ENCODE data around the gene CUEDC2. TPM values are rescaled to one million over a fixed set of nuclear protein-coding genes. Genes with fewer than 3 reads are reported as not detected.

Gene CUEDC2
- total RNA-seq, 1 donor from 2014 or later: 54.5 TPM

- DNase-seq: no peak
These were observed 35.6 kb downstream of the CUEDC2 start for GRCh38 chr10:102396730-102397151.

- DNase-seq: no peak
These were observed 36.1 kb downstream of the CUEDC2 start for GRCh38 chr10:102396317-102396650.

DNA sequence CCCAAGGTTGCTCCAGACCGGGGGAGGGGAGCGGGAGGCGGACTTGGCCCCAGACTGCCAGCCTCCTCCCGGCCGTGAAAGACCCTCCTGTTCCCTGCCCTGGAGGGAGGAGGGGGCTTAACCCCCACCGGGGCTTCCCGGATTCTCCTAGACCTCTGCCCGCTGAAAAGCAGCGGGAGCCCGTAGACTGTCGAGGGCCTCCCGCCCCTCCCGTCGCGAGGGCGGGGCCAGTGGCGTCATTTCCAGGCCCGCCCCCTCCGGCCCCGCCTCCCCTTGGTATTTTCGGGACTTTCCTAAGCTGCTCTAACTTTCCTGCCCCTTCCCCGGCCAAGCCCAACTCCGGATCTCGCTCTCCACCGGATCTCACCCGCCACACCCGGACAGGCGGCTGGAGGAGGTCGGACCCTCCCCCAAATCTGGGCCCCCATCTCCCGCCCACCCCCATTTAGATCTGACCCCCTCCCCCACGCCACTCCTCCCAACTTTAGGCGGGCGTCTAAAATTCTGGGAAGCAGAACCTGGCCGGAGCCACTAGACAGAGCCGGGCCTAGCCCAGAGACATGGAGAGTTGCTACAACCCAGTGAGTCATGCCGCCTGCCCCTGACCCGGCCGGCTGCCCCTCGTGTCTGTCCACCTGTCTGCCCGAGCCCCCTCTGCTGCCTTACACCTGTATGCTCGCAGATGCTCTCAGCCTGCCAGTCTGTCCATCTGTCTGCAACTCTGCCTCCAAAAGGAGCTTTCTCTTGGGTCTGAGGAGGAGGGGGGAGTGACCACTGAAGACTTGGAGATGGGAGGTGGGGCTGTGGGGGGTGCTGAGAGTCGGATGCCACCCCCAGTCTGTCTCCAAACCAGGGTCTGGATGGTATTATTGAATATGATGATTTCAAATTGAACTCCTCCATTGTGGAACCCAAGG, 36.7 kb downstream of the CUEDC2 start, which contains the start of gene NFKB2:
Gene NFKB2, plus strand, starts transcription at position 306 of the 917 bp plus-strand sequence. Its CDS starts 255 bp downstream, at position 561.
- peak; percentile 95 for DNase-seq

DNA sequence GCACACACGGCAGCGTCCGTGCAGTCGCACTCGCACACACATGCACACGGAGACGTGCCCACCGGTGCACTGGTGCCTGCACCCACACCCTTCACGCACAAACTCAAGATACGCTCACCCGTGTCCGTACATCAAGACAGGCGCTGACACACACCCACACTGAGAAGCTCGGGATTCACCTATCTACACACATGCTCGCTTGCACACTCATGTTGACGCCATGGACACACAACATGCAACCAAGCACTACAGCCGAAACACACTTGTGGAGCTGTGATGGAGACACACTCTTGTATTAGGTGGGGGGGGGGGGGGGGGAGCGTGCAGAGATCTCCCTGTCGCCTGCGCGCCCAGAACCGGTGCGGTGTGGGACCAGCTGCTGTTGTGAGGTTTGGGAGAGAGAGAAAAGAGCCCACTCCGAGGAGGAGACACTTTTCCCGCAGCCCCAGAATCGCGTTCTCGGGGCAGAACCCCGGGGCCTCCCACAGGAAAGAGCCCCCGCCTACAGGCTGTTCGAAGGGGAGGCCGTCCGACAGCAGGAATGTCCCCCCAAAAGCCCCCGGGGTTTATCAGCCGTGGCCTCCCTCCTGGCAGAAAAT, 37.5 kb downstream of the CUEDC2 start:
- DNase-seq: peak; percentile 56

- peak; percentile 96 for DNase-seq
These were observed 38.1 kb downstream of the CUEDC2 start for GRCh38 chr10:102394079-102394800.

DNA sequence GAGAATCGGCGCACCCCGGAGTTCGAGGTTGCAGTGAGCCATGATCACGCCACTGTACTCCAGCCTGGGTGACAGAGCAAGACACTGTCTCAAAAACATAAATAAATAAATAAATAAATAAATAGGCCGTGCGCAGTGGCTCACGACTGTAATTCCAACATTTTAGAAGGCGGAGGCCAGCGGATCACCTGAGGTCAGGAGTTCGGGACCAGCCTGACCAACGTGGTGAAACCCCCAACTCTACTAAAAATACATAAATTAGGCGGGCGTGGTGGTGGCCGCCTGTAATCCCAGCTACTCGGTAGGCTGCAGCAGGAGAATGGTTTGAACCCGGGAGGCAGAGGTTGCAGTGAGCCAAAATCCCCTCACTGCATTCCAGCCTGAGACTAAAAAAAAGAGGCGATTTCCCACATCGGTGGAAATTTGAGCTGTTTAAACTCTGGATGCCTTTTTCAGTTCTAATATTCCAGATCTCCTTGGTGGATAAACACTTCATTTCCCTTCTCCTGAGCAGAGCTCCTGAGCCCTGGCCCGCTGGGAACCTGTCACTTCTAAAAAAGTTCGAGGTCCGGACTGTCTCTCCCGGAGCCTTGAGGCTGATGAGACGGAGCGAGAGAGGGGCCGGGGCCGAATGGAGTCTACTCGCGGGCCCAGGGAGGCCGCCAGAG, 38.8 kb downstream of the CUEDC2 start:
- DNase-seq: no peak

- DNase-seq: no peak
These were observed 40.1 kb downstream of the CUEDC2 start for GRCh38 chr10:102392306-102392705.

GRCh38 chr10:102389894-102390293, 42.5 kb downstream of the CUEDC2 start:
- DNase-seq: no peak

DNA sequence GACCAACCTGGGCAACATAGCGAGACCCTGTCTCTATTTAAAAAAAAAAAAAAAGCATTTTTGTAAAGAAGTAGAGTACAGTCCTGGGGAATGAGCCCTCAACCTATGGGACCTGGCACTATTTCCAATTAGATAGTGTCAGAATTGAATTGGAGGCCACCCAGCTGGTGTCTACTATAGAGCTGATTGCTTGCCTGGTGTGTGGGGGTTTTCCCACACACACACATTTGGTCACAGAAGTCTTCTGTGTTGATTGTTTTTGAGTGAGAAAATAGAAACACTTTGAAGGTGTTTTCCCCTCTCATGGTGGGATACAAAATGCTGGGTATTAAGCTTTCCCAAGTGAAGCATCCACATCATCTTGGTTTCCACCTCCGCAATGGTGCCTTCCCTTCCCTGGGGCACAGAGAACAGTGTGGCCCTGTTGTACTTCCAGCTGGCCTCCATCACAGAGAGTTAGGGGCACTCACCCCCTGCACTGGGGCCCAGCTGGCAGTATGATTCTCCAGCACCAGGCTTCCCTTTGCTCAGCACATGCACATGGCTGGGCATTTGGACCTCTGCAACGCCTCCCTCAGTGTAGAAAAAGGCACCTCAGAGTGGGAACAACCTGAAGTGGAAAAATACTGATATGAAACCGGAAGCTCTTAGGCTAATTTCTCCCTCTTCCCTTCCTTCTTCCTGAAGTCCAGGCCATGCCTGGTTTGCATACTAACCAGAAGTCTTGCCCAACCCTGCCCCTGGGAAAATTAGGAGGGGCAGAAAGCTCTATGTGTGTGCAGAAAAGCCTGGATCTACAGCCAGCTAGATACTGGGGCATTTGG, 47.6 kb downstream of the CUEDC2 start:
- DNase-seq: no peak

DNA sequence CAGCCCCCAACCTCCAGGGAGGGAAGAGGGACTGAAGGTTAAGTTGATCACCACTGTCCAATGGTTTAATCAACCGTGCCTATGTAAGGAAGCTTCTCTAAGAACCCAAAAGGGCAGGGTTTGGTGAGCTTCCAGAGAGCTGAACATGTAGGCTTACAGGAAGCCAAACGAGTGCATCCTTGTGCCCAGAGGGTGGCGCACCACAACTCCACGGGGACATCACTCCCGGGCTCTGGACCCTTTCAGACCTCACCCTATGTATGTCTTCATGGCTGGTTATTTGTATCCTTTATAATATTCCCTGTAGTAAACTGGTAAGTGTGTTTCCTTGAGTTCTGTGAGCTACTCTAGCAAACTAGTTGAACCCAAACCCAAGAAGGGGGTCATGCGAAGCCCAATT, 48.3 kb downstream of the CUEDC2 start:
- no peak for DNase-seq

GRCh38 chr10:102382871-102383270, 49.5 kb downstream of the CUEDC2 start:
- DNase-seq: no peak

- no peak for DNase-seq
These were observed 50.4 kb downstream of the CUEDC2 start for GRCh38 chr10:102381983-102382382.

- no peak for DNase-seq
These were observed 53.0 kb downstream of the CUEDC2 start for GRCh38 chr10:102379383-102379782.

DNA sequence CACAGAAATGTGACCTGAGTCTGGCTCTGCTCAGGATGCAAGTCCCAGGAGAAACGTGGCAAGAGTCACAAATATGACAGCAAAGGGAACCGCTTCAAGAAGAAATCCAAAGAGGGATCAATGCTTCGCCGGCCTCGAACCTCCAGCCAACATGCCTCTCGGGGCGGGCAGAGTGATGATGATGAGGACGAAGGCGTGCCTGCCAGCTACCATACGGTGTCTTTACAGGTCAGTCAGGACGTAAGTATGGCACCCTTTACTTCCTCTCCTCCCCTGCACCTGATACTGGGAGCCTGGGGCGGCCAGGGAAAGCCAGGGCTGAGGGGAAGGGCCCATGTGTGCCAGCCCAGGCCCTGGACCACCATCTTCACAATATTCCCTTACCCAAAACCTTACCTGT, 55.5 kb downstream of the CUEDC2 start:
- no peak for DNase-seq

- DNase-seq: no peak
These were observed 56.5 kb downstream of the CUEDC2 start for GRCh38 chr10:102375867-102376266.

DNA sequence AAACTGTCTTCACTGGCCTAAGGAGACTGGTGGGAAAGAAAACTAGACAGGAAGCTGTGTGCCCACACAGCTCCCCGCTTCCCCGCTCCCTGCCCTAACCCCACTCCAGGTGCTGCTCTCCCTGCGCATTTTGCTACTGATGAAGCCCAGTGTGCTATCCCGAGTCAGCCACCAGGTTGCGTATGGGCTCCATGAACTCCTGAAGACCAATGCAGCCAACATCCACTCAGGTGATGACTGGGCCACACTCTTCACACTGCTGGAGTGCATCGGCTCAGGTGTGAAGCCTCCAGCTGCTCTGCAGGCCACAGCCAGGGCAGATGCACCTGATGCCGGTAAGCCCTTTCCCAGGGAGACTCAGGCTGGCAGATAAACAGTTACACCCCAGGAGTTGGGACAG, 57.1 kb downstream of the CUEDC2 start:
- no peak for DNase-seq

Small RNA genes lying within 50 kb of the gene (small RNA-seq; reads per million reads assigned to genes)
- 725 reads per million, percentile 98 among the genes with 10 or more reads in this experiment for gene MIR146B (ENCODE audit: low replicate concordance)

Other genes starting within 250 kb of the CUEDC2 start
- not detected for gene ELOVL3, start 206.3 kb downstream of the CUEDC2 start, total RNA-seq
- 3.2 TPM for gene PITX3, start 191.1 kb downstream of the CUEDC2 start, total RNA-seq
- gene GBF1, start 187.0 kb downstream of the CUEDC2 start, total RNA-seq: 37.4 TPM
- gene NFKB2, start 36.9 kb downstream of the CUEDC2 start, total RNA-seq: 19.8 TPM
- gene PSD, start 13.8 kb downstream of the CUEDC2 start, total RNA-seq: 6.2 TPM
- 6.3 TPM for gene FBXL15, start 11.7 kb downstream of the CUEDC2 start, total RNA-seq
- not detected for gene C10orf95, start 19.0 kb upstream of the CUEDC2 start, total RNA-seq
- gene ACTR1A, start 70.1 kb upstream of the CUEDC2 start, total RNA-seq: 75.2 TPM
- gene SUFU, start 71.4 kb upstream of the CUEDC2 start, total RNA-seq: 10.8 TPM
- gene TRIM8, start 211.9 kb upstream of the CUEDC2 start, total RNA-seq: 82.2 TPM

Data from tongue (tissue), 3 donors.